ENCODE results near the gene IL22. TPM values are rescaled to one million over a fixed set of nuclear protein-coding genes. Genes with fewer than 3 reads are reported as not detected.

The IL22 gene, protein sequence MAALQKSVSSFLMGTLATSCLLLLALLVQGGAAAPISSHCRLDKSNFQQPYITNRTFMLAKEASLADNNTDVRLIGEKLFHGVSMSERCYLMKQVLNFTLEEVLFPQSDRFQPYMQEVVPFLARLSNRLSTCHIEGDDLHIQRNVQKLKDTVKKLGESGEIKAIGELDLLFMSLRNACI
- total RNA-seq = 1 to 10 TPM in 1 of 2 donors, under 1 TPM in 1; 0.89 to 5.4 TPM

GRCh38 chr12:68253504-68253903, at the start of gene IL22:
TSS of gene IL22 (minus strand) at chr12:68253604. CDS start at chr12:68253448, 156 bp downstream.
- Mint-ChIP-seq H3K4me1 (ENCODE audit: low read depth) (peaks cover 11% of the 10 kb centered on the region), H3K36me3 (ENCODE audit: insufficient read depth in 2 of 2) (no peaks in the 10 kb centered on the region), H3K9me3 (no peaks in the 10 kb centered on the region), H3K4me3 (no peak within 1 kb of the TSS), H3K27ac (no peak within 1 kb of the TSS), H3K27me3 (ENCODE audit: low read depth) (peaks cover 83% of the 10 kb centered on the region)
- DNase-seq = no peak
- no peak for ATAC-seq (replicated peaks in 1 of 2)

DNA sequence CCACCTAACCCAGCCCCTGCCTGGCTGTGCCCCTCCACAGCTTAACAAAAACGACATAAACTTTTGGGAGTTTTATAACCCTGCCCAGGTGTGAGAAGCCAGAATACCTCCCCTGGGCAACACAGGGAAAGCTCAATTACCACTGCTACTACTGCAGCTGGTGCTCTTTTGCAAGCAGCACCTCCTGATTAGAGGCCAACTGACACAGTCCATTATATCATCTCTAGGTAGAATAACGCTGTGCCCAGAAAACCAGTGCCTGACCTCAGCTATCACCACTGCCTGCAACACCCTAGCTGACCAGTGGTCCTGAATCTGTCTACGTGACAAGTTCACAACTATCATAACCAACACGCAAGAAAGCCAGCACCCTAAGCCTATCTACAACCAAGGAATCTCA, 44.5 kb upstream of the IL22 start:
- Mint-ChIP-seq H3K36me3 (ENCODE audit: insufficient read depth in 2 of 2) (peaks cover 15 to 21% of the 10 kb centered on the region in 2 donors), H3K9me3 (peaks cover 3 to 4% of the 10 kb centered on the region in 2 donors), H3K27ac (no peak overlapping the region), H3K4me1 (ENCODE audit: low read depth) (no peaks in the 10 kb centered on the region), H3K27me3 (ENCODE audit: low read depth) (peaks cover 6% of the 10 kb centered on the region), H3K4me3 (no peak overlapping the region)
- DNase-seq = no peak
- ATAC-seq (replicated peaks in 1 of 2) = no peak

- Mint-ChIP-seq H3K27me3 (ENCODE audit: low read depth) (peaks cover 6% of the 10 kb centered on the region), H3K9me3 (no peaks in the 10 kb centered on the region), H3K4me3 (no peak overlapping the region), H3K4me1 (ENCODE audit: low read depth) (peaks cover 35% of the 10 kb centered on the region), H3K36me3 (ENCODE audit: insufficient read depth in 2 of 2) (peaks cover 3 to 4% of the 10 kb centered on the region in 2 donors), H3K27ac (no peak overlapping the region)
- DNase-seq (no peak), ATAC-seq (replicated peaks in 1 of 2) (no peak)
Observed at GRCh38 chr12:68294251-68294650, 40.8 kb upstream of the IL22 start.

GRCh38 chr12:68293347-68293746, 39.9 kb upstream of the IL22 start:
- no peak overlapping the region for H3K27ac Mint-ChIP-seq
- H3K9me3 Mint-ChIP-seq = peaks cover 0 to 1% of the 10 kb centered on the region in 2 donors
- DNase-seq = no peak
- no peak for ATAC-seq (replicated peaks in 1 of 2)
- H3K36me3 Mint-ChIP-seq (ENCODE audit: insufficient read depth in 2 of 2) = peaks cover 0 to 1% of the 10 kb centered on the region in 2 donors
- H3K4me1 Mint-ChIP-seq (ENCODE audit: low read depth) = peaks cover 35% of the 10 kb centered on the region
- H3K27me3 Mint-ChIP-seq (ENCODE audit: low read depth) = peaks cover 12% of the 10 kb centered on the region
- H3K4me3 Mint-ChIP-seq = no peak overlapping the region

DNA sequence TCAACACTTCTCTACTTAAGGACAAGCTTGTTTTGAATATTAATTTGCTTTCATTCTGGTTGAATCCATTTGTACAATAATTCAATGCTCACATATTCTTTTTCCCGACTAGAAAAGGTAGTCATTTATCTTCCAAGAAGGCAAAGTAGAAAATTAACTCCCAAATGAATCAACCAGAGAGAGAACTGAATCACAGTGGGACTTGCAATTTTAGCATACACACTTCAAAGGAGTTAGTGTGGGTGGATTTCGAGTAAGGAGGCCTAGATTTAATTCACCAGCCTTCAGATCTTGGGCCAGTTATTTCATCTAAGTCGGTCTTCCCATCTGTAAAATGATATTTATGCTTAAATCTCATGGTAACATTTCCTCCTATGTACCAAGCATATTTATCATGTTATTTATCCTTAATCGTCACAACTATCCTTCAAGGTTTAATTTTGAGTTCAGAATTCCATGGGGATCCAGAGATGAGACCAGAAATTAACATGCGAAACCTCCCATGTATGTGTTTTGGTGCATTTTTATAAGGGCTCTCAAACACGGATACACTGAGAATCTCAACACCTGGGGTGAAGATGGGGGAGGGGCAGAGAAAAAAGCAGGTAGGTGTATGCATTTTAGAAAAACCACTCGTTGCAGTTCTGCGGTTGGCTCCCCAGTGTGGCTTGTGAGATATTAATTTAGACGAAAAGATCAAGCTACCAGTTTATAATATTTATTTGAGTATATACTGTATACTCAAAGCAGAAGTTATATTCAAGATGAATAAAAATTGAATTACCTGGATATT, 38.9 kb upstream of the IL22 start:
- H3K4me1 Mint-ChIP-seq (ENCODE audit: low read depth) = peaks cover 35% of the 10 kb centered on the region
- H3K9me3 Mint-ChIP-seq = peaks cover 0 to 2% of the 10 kb centered on the region in 2 donors
- peak; percentile 41 to 44 for ATAC-seq (replicated peaks in 1 of 2)
- peak overlapping the region; percentile 3 for H3K27ac Mint-ChIP-seq
- DNase-seq = no peak
- H3K27me3 Mint-ChIP-seq (ENCODE audit: low read depth) = peaks cover 21% of the 10 kb centered on the region
- H3K4me3 Mint-ChIP-seq = peak overlapping the region; percentile 6 to 69
- peaks cover 0 to 3% of the 10 kb centered on the region in 2 donors for H3K36me3 Mint-ChIP-seq (ENCODE audit: insufficient read depth in 2 of 2)

DNA sequence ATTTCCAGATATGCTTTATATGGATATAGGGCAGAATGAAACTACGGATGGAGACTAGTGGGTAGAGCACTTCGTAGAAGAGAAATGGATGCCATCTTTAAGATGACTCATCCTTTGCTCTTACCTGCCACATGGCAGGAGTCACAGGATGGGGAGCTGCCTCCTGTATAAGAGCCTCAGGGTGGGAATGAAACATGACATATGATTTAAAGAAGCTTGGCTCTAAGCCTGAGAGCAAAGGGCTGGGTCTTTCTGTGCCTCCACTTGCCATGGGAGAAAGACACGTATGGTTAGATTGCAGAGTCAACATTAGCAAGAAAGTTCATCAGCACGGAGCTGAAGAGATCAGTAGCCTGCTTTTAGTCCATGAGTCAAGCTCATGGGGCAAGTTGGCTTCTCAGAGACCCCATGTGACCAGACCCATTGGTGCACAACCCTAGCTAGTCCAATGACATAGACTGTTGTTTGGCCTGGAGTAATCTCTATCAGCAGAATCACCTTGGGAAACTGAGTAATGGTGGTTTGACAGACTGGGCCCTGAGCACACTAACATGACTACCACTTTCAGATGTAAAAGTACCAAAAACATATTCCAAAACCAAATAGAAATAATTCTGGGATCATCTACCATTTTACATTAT, 38.1 kb upstream of the IL22 start:
- peak overlapping the region; percentile 79 for H3K27ac Mint-ChIP-seq
- H3K36me3 Mint-ChIP-seq (ENCODE audit: insufficient read depth in 2 of 2) = peaks cover 0 to 3% of the 10 kb centered on the region in 2 donors

GRCh38 chr12:68290126-68290525, 36.7 kb upstream of the IL22 start:
- Mint-ChIP-seq H3K9me3 (peaks cover 0 to 2% of the 10 kb centered on the region in 2 donors), H3K4me1 (ENCODE audit: low read depth) (peaks cover 35% of the 10 kb centered on the region), H3K27ac (peak overlapping the region; percentile 64), H3K4me3 (peak overlapping the region; percentile 4 to 69), H3K36me3 (ENCODE audit: insufficient read depth in 2 of 2) (peaks cover 0 to 4% of the 10 kb centered on the region in 2 donors), H3K27me3 (ENCODE audit: low read depth) (peaks cover 31% of the 10 kb centered on the region)
- DNase-seq (peak; percentile 54 to 63), ATAC-seq (replicated peaks in 1 of 2) (peak; percentile 92 to 95)

More for the DNA sequence above, 38.1 kb upstream of the IL22 start:
- Mint-ChIP-seq H3K4me3 (peak overlapping the region in 1 of 2 donors; percentile 69), H3K4me1 (ENCODE audit: low read depth) (peaks cover 35% of the 10 kb centered on the region), H3K27me3 (ENCODE audit: low read depth) (peaks cover 21% of the 10 kb centered on the region), H3K9me3 (peaks cover 0 to 2% of the 10 kb centered on the region in 2 donors)
- DNase-seq (no peak), ATAC-seq (replicated peaks in 1 of 2) (peak; percentile 27 to 53)

DNA sequence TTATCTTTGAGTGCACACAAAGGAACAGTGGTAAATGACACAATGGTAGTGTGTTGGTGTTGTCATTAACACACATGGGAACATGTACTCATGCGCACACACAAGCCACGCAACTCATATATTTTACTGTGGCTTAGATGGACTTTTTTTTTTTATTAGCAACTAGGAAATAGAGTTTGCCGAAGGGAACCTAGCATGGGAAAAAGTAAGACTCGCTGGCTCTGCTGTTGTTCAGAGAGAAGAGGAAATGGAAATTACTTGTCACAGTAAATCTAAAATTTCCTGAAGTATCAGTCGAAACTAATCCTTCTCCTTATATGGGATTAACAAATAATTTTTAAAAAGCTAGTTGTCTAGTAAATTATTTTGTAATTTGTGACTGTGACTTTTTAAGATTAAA, 33.7 kb upstream of the IL22 start:
- Mint-ChIP-seq H3K4me1 (ENCODE audit: low read depth) (peaks cover 27% of the 10 kb centered on the region), H3K4me3 (no peak overlapping the region), H3K27ac (no peak overlapping the region), H3K9me3 (peaks cover 0 to 2% of the 10 kb centered on the region in 2 donors), H3K27me3 (ENCODE audit: low read depth) (peaks cover 50% of the 10 kb centered on the region), H3K36me3 (ENCODE audit: insufficient read depth in 2 of 2) (peaks cover 0 to 6% of the 10 kb centered on the region in 2 donors)
- DNase-seq (no peak), ATAC-seq (replicated peaks in 1 of 2) (no peak)

DNA sequence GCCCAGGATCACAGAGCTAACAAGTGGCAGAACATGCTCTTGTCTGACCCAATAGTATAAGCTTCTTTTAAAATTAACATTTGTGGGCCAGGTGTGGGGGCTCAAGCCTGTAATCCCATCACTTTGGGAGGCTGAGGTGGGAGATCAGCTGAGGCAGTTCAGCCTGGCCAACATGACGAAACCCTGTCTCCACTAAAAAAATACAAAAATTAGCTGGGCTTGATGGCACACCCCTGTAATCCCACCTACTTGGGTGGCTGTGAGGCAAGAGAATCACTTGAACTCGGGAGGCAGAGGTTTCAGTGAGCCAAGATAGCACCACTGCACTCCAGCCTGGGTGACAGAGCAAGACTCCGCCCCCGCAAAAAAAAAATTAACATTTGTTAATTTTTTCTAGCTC, 33.0 kb upstream of the IL22 start:
- no peak overlapping the region for H3K27ac Mint-ChIP-seq
- H3K36me3 Mint-ChIP-seq (ENCODE audit: insufficient read depth in 2 of 2) = peaks cover 0 to 6% of the 10 kb centered on the region in 2 donors
- peaks cover 26% of the 10 kb centered on the region for H3K4me1 Mint-ChIP-seq (ENCODE audit: low read depth)
- H3K4me3 Mint-ChIP-seq = no peak overlapping the region
- peaks cover 50% of the 10 kb centered on the region for H3K27me3 Mint-ChIP-seq (ENCODE audit: low read depth)
- no peak for ATAC-seq (replicated peaks in 1 of 2)
- no peak for DNase-seq
- H3K9me3 Mint-ChIP-seq = peaks cover 0 to 2% of the 10 kb centered on the region in 2 donors

GRCh38 chr12:68285541-68285940, 32.1 kb upstream of the IL22 start:
- peaks cover 0 to 2% of the 10 kb centered on the region in 2 donors for H3K9me3 Mint-ChIP-seq
- DNase-seq (no peak), ATAC-seq (replicated peaks in 1 of 2) (no peak)
- peaks cover 50% of the 10 kb centered on the region for H3K27me3 Mint-ChIP-seq (ENCODE audit: low read depth)
- no peak overlapping the region for H3K27ac Mint-ChIP-seq
- peaks cover 26% of the 10 kb centered on the region for H3K4me1 Mint-ChIP-seq (ENCODE audit: low read depth)
- no peak overlapping the region for H3K4me3 Mint-ChIP-seq
- H3K36me3 Mint-ChIP-seq (ENCODE audit: insufficient read depth in 2 of 2) = peaks cover 0 to 6% of the 10 kb centered on the region in 2 donors

GRCh38 chr12:68281322-68282077, 28.1 kb upstream of the IL22 start:
- Mint-ChIP-seq H3K4me1 (ENCODE audit: low read depth) (peaks cover 46% of the 10 kb centered on the region), H3K9me3 (no peaks in the 10 kb centered on the region), H3K27me3 (ENCODE audit: low read depth) (peaks cover 35% of the 10 kb centered on the region), H3K4me3 (peak overlapping the region in 1 of 2 donors; percentile 51), H3K36me3 (ENCODE audit: insufficient read depth in 2 of 2) (peaks cover 0 to 3% of the 10 kb centered on the region in 2 donors), H3K27ac (no peak overlapping the region)
- DNase-seq (no peak), ATAC-seq (replicated peaks in 1 of 2) (peak; percentile 29 to 37)

- H3K27ac Mint-ChIP-seq = no peak overlapping the region
- H3K4me3 Mint-ChIP-seq = no peak overlapping the region
Observed at GRCh38 chr12:68280240-68280639, 26.8 kb upstream of the IL22 start.

More at GRCh38 chr12:68280240-68280639, 26.8 kb upstream of the IL22 start:
- no peak for DNase-seq
- H3K9me3 Mint-ChIP-seq = no peaks in the 10 kb centered on the region
- peaks cover 0 to 2% of the 10 kb centered on the region in 2 donors for H3K36me3 Mint-ChIP-seq (ENCODE audit: insufficient read depth in 2 of 2)
- peaks cover 34% of the 10 kb centered on the region for H3K27me3 Mint-ChIP-seq (ENCODE audit: low read depth)
- ATAC-seq (replicated peaks in 1 of 2) = no peak
- H3K4me1 Mint-ChIP-seq (ENCODE audit: low read depth) = peaks cover 52% of the 10 kb centered on the region

Measured in activated T-cell treated with anti-CD3 and anti-CD28 coated beads, Interleukin-2, amount 50 U/mL, for 72 hours (primary cell).